ENCODE measurements around the gene STN1.

Gene STN1

GRCh38 chr10:103934308-103934707, 16.3 kb upstream of the STN1 start:
- TF ChIP-seq CTCF (conservative IDR thresholded peaks at IDR 0.05) (no peak), ZFX (IDR thresholded peaks at IDR 0.05) (no peak)
- no peak overlapping the region for H3K27ac ChIP-seq

GRCh38 chr10:103933557-103934121, 15.7 kb upstream of the STN1 start:
- H3K27ac ChIP-seq = no peak overlapping the region
- no peak; the same call in 1 of the 2 replicates for TF ChIP-seq ZFX (IDR thresholded peaks at IDR 0.05)
- no peak for TF ChIP-seq CTCF (conservative IDR thresholded peaks at IDR 0.05)

GRCh38 chr10:103932971-103933370, 15.0 kb upstream of the STN1 start:
- no peak for TF ChIP-seq CTCF (conservative IDR thresholded peaks at IDR 0.05)
- TF ChIP-seq ZFX (IDR thresholded peaks at IDR 0.05) = no peak
- H3K27ac ChIP-seq = no peak overlapping the region

GRCh38 chr10:103932271-103932670, 14.3 kb upstream of the STN1 start:
- TF ChIP-seq ZFX (IDR thresholded peaks at IDR 0.05) = no peak
- no peak overlapping the region for H3K27ac ChIP-seq

- no peak overlapping the region for H3K27ac ChIP-seq
- no peak for TF ChIP-seq ZFX (IDR thresholded peaks at IDR 0.05)
- TF ChIP-seq CTCF (conservative IDR thresholded peaks at IDR 0.05) = no peak
Observed at GRCh38 chr10:103931603-103932002, 13.6 kb upstream of the STN1 start.

- no peak overlapping the region for H3K27ac ChIP-seq
- TF ChIP-seq ZFX (IDR thresholded peaks at IDR 0.05) = no peak
- TF ChIP-seq CTCF (conservative IDR thresholded peaks at IDR 0.05) = no peak
Observed at GRCh38 chr10:103930881-103931280, 12.9 kb upstream of the STN1 start.

GRCh38 chr10:103930449-103930848, 12.5 kb upstream of the STN1 start:
- H3K27ac ChIP-seq = no peak overlapping the region
- TF ChIP-seq CTCF (conservative IDR thresholded peaks at IDR 0.05) = no peak
- TF ChIP-seq ZFX (IDR thresholded peaks at IDR 0.05) = no peak

GRCh38 chr10:103929381-103929921, 11.5 kb upstream of the STN1 start:
- no peak for TF ChIP-seq CTCF (conservative IDR thresholded peaks at IDR 0.05)
- no peak for TF ChIP-seq ZFX (IDR thresholded peaks at IDR 0.05)
- H3K27ac ChIP-seq = no peak overlapping the region

All from C4-2B (cell line).